ENCODE results near the gene RGS1. TPM values are rescaled to one million over a fixed set of nuclear protein-coding genes. Genes with fewer than 3 reads are reported as not detected.

The RGS1 gene, protein sequence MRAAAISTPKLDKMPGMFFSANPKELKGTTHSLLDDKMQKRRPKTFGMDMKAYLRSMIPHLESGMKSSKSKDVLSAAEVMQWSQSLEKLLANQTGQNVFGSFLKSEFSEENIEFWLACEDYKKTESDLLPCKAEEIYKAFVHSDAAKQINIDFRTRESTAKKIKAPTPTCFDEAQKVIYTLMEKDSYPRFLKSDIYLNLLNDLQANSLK
- total RNA-seq (2014; rRNA removed; shearing (Covaris generic)), result not detected in 2 replicates

DNA sequence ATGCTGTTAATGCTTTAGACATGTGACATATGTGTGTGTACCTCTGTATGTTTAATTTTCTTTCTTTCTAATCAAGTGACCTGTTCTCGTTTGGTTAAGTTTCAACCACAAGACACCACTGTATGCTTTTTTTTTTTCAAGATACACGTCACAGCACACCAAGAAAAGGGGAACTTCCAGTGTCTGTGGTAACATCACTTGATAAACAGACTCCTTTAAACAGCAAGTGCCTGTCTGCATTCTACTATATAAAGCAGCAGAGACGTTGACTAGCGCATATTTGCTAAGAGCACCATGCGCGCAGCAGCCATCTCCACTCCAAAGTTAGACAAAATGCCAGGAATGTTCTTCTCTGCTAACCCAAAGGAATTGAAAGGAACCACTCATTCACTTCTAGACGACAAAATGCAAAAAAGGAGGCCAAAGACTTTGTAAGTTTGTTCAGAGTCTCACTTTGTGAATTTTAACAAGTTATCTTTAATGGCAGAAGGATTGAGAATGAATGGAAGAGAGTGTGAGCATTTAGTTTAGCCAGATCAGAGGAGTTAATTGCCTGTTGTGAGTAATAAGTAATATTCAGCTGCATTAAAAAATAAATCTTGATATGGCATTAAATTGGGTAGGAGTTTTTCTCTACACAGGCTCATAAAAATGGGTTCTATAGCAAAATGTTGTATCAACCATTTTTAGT is at the start of gene RGS1:
Gene RGS1, plus strand, starts transcription at position 275 of the 691 bp plus-strand sequence. Its CDS starts 20 bp downstream, at position 295.
- DNase-seq (ENCODE audit: low spot score), result no peak

DNA sequence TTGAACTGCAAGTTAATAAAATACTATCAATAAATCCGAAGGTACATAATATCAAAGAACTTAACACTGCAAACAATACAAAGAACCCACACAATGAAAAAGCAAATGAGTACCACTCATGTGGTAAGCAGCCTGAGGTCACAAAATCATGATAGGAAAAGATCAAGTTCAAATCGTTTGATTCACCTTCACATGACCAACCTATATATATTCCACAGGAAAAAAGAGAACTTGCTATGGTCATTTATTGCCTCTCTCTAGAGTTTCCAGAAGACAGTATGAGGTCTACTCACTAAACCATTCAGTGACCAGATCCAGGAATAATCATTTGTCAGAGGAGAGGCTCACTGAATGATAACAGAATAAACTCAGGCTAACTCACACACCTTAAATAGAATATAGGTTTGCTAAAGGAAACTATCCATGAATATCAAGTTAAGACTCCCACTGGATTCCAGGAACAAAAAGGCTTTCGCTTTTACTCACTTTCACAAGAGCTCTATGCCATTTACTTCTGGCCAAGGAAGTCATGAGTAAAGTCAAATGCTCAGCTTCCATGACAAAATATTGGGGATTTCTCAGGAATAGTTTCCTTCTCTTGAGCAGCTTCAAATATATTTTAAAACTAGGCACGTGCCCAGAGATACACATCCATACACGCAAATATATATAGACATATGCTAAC is 48.3 kb upstream of the RGS1 start:
- DNase-seq (ENCODE audit: low spot score), result no peak

DNA sequence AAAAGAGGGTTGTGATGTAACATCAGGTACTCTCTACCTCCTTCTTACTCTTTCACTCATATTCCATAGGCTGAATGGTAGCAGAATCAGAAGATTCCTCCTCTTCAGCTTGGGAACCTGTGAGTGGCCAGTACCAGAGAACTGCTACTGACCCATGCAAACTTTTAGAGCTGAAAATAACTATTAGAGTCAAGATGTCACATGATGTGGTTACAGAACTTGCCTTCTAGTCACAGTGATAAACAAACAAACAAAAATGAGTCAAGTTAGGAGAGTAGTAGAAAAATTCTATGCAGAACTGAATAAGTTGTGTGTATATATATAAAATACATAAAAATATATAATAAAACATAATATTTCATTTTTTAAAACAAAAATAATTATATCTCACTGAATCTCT is 47.6 kb upstream of the RGS1 start:
- DNase-seq (ENCODE audit: low spot score), result no peak

DNA sequence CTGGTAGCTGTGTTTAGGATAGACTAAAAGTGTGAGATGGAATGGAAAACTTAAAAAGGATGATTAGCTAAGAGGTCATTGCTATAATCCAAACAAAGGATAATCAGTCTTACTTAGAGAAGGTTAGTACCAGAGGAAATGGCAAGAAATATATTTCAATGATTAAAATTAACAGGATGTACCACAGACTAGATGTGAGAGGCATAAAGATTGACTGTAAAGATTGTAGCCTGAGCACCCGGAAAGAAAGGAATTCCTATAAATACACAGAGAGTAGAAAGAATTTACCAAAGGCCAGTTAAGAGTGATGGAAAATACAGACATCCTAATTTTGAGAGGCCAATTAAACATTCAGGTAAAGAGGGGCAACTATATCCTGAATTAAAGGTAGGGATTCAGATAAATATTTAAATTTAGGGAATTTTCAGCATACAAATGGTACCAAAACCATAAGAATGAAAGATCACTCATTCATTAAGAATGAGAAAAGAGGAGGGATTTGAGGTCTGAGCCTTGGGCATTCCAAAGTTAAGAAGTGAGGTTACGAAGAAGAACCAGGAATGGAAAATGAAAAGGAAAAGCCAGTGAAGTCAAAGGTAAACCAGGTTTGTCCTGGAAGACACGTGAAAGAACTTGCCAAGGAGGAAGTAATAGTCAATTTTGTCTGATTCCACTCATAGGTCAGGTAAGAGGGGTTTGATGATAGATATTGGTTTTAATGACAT is 46.4 kb upstream of the RGS1 start:
- peak; percentile 51 for DNase-seq (ENCODE audit: low spot score)

DNA sequence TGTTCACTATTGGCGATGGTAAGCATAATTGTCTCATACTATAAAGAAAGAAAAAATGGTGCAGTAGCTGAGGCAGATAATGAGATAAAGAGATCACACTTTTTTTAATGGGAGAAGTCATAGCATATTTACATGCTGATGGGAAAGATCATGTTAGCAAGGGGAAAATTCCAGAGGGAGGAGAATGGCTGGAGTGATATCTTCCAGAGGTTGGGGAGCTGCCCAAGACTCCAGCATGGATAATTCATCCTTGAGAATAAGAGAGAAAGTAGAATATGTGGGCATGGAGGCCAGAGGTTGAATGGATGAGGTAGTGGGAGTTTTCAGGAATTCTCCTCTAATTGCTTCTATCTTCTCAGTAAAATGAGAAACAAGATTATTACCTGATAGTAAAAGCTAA is 45.8 kb upstream of the RGS1 start:
- no peak for DNase-seq (ENCODE audit: low spot score)

DNA sequence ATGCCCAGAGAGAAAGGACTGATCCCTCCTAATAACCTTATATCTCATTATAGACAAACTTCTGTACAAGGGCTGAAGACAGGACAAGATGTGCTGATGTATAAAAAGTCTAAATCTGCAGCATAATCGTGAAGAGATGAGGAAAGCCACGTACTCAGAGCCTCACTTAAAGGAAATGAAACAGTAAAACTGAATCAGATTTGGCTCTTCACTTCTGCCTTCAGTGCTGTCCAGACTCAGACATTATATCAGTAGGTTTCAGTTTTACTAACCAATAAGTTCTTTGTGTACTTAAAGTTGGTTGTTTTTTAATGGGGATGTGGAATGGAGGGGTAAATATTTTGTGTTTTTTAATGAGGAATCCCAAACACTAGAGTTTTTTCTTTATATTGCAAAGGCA is 45.3 kb upstream of the RGS1 start:
- peak; percentile 46 for DNase-seq (ENCODE audit: low spot score)

DNA sequence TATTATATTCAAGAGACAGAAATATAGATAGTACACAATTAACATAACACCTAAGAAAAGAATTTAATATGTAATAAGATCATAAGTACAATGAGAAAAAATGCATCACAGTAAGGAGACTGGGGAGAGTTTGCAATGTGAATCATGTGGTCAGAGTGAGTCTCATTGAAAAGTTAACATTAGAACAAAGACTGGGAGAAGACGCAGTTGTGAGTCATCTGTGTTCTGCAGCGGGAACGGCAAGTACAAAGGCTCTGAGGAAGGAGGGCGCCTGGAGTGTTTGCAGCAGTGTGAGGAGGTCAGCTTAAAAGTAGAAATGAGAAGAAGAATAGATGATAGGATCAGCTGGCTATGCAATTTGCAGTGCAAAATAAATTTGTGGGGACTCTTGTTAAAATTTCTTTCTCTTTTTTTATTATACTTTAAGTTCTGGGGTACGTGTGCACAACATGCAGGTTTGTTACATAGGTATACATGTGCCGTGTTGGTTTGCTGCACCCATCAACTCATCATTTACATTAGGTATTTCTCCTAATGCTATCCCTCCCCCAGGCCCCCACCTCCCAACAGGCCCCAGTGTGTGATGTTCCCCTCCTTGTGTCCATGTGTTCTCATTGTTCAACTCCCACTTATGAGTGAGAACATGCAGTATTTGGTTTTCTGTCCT is 44.4 kb upstream of the RGS1 start:
- peak; percentile 91 for DNase-seq (ENCODE audit: low spot score)

DNA sequence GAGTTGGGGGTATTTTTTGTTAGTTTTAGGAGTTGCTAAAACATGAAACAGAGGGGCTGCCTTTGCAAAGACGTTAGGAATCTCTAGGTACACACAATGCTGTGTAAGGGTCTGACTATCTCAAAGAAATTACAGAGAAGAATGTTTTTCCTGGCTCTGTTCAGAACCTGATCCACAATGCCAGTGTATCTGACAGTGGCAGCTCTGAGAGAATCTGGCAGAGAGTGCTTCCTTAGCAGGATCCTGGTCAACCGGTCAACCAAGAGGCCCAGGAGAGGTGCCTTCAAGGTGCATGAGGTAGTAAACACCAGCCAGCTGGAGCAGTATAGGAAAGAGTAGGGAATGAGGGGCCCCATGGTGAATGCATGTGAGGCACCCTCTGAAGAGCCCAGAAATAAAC is 40.9 kb upstream of the RGS1 start:
- peak; percentile 40 for DNase-seq (ENCODE audit: low spot score)

DNA sequence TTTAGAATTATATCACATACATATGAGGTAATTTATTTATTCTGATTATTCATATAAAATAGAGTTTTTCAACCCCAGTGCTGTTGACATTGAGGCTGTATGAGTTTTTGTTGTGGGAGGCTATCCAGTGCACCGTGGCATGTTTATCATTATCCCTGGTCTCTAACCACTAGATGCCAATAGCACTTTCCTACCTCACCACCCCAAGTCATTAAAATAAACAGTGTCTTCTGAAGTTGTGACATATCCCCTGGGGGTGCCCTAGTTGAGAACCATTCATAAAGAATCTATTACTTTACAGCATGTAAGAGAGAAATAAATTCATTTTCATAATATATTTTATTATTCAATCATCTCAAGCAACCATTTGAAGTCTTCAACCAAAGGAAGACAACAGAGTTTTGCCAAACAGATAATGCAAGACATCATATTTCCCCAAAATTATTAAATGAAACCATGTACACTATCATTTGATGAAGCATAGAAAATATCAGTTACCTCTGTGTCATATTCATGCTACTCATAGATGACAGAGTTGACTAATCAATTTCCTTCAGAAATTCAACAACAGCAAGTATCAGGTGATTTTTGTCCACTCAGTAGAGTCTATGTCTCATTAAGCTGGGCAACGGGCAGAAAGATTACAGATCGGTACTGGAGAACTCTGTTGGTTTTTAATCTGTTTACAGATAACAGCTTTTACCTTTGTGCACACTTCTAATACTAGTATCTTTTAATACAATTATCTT is 39.5 kb upstream of the RGS1 start:
- no peak for DNase-seq (ENCODE audit: low spot score)

DNA sequence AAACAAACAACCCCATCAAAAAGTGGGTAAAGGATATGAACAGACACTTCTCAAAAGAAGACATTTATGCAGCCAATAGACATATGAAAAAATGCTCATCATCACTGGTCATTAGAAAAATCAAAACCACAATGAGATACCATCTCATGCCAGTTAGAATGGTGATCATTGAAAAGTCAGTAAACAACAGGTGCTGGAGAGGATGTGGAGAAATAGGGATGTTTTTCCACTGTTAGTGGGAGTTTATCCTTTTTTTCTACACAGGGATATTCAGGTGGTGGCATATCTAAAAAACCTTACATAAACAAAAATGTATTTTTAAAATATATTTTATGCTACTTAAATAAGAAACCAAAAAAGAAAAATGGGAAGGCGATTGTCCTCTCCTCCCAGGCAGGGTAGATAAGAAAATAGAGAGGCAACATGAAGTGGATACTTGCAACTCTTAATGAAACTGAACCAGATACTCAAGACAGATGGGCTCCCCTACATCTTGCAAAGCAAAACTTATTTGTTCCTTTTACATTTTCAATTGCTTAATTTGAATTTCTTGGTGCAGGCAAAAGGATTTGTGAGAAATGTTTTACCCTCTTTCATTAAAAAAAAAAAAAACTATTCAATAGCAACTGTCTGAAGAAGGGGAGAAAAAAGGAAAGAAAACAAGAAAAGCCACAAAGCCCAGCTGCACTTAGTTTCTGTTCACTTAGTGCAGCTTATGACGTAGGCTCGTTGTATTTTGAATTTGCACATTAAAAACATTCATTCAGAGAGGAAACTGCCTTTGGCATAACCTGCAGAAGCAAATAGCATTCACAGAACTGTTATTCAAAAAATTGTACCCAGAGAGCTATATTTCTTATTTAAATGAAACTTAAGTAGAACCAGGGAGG is 36.9 kb upstream of the RGS1 start:
- peak; percentile 30 for DNase-seq (ENCODE audit: low spot score)

DNA sequence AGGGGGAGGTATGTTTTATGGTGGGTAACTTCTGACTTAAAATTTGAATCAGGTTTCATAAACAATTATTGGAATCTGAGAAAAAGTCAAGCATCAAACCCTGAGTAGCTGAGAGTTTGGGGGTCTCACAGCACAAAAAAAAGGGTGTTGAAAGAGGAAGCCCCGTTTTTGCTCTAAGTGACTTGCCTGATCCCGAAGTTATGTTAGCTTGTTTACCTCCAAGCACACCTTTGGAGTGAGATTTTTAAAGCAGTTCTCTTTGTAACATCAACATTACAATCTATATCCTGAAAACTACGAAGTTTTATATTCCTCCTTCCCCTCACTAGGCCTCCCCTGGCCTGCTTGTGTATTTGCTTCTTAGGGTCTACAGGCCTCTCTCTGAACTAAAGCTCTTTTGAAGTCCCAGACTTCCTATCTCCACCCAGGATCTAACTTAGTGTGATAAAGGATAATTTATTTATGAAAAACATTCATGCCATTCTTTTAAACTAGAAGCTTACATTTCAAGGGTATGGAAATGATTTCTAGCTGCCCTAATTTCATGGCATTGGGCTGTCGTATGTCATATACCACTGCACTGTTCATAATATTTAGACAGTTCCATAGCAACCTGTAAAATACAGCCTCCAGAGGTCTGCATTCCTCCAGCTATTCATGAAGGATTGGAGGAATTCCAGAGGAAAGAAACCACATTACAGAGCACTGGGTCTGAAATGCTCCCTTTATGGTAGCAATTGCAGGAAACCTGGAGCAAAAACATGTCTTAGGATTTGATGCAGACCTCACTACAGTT is 36.1 kb upstream of the RGS1 start:
- DNase-seq (ENCODE audit: low spot score), result peak; percentile 92

DNA sequence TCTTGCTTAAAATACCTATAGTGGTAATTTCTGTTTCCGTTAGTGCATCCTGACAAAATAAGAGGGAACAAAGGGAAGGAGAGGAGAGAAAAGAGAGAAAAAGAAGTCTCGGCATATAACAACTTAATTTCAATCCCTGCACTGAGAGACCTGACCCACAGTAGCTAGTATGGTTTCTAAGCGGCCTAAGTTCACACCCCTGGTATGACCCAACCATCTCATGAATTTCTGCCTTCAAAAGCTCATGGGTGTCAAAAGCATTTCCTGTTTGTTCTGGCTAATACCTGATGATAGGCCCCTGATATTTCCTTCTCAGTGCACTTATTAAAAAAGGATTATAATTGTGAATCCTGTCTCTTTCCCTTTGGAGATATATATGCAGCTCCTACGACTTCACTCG is 32.1 kb upstream of the RGS1 start:
- no peak for DNase-seq (ENCODE audit: low spot score)

DNA sequence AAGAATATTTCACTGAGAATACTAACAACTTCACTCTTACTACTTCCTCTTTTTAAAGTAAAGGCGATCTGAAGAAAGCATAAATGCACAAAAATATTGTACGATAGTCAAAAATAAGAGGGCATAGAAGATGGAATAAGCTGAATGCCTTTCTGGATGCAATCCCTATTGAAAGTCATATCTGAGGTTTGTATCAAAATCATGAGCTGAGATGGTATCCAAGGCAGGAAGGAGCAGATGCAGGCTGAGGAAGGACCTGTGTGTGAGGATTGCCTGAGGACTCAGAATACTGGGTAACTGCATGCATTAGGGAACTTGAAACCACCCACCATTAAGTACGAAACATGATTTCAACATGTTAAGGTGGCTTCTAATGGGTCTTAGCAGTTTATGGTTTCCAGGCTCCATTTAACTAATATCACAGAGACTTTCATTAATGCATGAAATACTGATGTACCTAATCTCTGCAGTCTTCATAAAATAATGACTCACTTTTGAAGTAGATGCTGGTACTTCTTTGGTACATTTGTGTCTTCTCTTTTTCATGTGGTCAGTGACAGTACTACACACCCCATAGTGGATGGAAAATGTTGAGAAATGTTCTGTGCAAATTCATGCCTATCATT is 29.6 kb upstream of the RGS1 start:
- peak; percentile 39 for DNase-seq (ENCODE audit: low spot score)

DNA sequence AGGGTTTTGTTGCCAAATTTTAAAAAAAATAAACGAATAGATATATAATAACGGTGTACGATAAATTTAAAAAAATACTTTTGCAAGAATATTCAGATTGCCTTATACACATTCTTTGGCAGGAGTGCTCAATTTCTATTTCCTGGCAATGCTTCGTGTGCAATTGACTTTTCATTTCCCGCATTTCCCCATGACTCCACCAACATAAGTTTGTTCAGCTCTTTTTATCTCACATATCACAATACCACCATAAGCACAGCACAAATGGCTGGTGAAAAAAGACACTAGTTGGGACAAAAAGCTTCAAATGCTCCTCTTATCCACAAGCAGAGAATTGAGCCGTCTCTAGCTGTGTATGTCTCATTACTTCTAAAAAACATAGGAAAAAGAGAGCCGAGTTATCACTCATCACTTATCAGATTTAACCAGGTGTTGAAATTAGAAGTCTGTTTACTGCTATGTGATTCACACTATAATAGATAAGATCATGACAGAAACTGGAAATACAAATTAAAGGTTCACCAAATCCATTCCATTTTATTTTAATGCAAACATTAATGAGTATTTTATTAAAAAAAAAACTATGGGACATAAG is 28.9 kb upstream of the RGS1 start:
- DNase-seq (ENCODE audit: low spot score), result peak; percentile 39

DNA sequence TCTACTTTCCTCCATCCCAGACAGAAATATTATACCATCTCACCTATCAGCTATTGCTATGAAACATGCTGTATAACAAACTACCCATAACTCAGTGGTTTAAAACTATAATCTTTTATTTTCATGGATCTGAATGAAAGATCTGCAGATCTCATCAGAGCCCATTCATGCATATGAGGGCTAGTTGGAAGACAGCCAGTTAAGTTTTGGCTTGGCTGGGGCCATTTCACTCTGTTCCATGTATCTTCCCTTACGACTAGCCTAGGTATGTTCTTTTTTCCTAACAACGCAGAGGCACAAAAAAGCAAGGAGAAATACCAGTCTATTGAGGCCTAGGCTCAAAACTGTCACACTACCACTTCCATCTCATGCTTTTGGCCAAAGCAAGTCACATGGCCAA is 28.1 kb upstream of the RGS1 start:
- no peak for DNase-seq (ENCODE audit: low spot score)

DNA sequence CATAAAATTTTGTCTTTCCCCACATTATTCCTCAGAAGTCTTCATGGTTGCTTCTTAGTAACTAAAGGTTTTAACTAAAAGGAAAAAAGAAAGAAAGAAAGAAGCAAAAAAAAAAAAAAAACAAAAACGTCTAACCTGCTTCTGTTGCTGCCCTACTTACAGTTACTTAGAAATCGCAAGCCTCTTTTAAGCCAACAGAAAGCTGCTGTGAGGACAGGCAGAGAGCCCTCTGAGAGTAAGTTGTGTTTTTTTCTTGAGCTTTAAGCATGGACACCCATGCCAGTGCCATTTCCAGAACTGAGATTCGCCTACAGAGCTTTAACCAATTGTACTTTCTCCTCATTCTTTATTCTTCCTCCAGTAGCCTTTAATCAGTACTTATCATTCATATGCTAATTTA is 25.6 kb upstream of the RGS1 start:
- no peak for DNase-seq (ENCODE audit: low spot score)

DNA sequence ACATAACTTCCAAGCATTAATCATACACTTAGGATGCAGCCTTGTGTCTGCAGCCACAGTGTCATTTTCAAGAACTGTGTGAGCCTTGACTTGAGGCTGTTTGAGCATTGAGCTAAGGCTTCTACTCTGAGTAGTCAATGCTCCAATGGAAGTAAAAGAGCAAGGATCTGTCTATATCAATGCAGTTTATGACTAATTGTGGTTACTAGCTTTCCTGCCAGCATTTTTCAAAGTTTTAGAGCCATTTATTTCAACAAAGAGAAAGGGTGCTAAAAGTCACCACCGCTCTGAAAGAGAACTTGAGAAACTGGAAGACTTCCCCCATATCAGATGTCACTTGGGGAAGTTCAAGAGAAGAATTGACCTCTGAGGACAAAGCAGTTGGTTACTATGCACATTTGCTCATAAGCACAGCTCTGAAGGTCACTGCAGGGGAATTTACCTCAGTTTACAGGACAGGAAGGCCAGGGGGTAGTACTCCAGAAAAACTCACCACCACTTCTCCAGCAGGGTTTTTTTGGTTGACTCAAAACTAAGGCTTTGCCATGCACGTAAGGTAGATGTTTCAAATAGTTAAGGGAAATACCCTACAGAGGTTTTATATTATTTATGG is 24.5 kb upstream of the RGS1 start:
- DNase-seq (ENCODE audit: low spot score), result peak; percentile 62

DNA sequence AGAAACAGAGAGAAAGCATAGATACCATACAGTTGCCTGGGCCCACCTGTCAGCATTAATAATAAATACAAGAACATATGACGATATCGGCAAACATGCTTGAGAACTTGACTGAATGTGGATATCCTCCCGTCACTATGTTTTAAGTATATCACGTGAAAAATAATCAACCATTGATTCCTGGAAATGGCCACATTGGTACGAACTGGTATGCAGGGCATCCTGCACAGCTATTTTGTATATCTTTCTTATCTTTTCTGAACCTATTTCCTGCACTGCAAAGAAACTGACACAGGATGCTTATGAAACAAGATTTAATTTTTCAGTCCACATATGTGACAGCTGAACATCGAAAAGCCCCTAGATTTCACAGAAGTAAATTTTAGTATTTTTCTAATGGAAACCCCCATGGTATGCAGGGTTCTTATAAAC is 22.8 kb upstream of the RGS1 start:
- no peak for DNase-seq (ENCODE audit: low spot score)
